Nucleus accumbens (tissue), 56 donors: ENCODE measurements around the gene ADCY3.
A peak's percentile ranks its signal among the peaks of the same experiment; 100 is the strongest.

ENCODE experiments used
- DNase-seq, 56 donors: peaks; one replicate each; lab custom pipeline; 2025; lab: John Stamatoyannopoulos, UW

The ADCY3 gene

DNA sequence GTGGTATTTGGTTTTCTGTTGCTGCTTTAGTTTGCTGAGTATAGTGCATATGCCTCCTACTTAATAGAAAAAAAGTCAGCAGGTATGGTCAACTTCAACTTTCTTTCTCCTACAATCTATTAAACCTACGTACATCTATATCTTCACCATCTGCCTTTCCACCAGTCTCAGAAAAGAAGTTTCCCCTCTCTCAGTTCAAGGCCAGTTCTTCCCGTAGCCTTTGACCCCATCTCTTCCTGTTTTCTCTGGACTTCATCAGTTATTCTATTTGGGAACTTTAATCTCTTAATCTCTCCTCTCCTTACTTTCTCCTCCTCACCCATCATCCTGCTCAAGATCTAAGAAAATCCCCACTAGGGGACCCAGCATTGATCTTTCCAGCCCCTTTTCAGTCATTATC lies 132.5 kb downstream of the ADCY3 start:
- no peak for DNase-seq

DNA sequence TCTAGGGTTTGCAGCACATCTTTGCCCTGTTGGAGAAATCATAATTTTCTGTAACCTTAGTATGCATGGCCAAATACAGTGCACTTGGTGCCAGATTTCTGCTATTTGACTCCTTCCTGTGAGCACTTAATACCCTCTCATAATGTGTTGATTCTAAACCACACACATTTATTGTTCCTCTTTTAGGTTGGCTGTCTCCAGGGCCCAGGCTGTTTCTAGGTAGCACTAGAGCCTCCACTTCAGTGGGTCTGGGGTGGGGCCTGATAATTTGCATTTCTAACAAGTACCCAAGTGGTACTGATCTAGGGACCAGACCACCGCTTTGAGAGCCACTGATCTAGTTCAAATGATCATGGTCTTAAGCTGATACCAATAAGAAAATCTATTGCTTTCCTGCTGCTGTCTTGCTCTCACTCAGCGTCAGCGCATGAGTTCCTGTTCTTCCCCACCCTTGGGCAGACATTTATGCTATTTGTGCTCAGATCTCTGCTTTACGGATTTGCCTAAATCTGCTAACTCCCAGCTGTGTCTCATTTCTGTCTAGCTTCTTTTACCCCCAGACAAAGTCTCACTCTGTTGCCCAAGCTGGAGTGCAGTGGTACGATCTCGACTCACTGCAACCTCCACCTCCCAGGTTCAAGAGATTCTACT lies 134.2 kb downstream of the ADCY3 start:
- no peak for DNase-seq

DNA sequence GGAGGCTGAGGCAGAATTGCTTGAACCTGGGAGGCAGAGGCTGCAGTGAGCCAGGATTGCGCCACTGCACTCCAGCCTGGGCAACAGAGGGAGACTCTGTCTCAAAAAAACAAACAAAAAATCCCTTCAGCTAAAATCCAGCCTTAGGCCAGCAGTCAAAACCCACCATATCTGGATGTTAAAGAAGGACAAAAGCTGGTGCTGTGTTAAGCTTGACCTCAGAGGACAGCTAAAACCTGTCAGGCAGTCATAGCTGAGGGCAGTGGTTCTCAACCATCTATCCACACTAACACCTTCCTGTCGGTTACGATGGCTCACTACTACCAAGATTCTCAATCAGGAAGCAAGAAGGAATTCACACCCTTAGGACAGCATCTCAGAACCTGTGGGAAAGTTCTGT lies 136.4 kb downstream of the ADCY3 start:
- no peak for DNase-seq

DNA sequence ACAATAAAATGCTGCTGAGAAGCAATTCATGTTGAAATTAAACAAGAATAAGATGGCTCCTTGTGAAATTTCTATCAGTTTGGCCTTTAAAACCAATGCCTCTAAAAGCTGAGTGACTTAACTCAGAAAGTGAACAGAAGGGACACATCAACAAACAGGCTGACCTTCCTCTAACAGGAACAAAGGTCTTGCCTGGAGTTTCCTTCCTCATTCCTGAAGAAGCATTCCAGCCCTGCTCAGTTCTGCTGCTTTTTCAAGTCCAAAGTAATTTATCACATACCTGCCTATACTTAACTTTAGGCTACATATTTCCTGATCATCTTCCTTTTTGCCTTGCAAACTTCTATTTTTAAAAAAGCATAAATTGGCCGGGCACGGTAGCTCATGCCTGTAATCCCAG lies 140.9 kb downstream of the ADCY3 start:
- no peak for DNase-seq

DNA sequence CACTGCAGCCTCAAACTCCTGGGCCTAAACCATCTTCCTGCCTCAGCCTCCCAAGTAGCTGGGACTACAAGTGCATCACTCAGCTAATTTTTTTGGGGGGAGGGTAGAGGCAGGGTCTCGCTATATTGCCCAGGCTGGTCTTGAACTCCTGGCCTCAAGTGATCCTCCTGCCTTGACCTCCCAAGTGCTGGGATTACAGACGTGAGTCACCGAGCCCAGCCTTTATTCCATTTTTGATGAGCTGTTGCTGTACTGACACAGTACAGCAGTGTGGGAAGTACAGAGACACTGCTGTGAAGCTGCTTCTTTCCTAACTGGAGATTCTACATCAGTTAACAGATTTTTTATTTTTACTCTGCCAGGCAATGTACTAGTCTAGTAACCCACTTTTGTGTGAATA lies 145.7 kb downstream of the ADCY3 start:
- peak in 3 of 56 donors; percentile 3 to 18 (median 8) for DNase-seq

DNA sequence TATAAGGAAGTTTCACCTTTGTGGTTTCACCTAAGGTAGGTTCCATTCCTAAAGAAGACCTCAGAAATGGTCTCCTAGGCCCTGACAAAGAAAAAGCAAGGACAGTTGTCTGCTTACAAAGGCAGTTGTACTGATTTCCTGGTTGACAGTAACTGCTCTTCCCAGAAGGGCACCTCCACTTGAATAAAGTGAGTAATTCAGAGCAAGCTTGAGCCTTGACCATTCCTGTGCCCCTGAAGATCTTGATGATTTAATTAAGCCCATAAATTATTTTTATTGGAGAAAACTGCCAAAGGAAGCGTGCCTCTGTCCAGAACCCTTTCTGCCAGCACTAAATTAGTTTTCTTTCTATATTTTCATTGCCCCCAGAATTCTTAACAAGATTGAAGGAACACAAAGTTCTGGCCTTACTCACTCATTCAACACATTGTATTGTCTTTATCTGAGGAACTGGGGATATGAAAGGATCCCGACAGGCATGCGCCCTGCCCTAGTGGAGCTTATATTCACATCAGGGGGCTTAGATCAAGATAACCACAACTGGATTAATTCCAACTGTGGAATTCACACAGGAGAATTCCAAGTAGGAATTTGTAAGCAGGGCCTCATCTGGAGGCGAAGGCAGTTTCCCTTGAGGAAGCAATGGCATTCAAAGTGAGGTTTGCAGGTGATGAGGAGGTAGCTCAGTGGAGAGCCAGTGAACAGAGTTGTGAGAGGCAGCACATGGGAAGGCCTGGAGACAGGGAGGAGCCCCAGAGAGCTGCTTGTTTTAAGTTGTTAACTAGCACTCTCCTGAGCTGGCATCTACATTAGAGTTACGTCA lies 148.1 kb downstream of the ADCY3 start:
- DNase-seq: no peak

DNA sequence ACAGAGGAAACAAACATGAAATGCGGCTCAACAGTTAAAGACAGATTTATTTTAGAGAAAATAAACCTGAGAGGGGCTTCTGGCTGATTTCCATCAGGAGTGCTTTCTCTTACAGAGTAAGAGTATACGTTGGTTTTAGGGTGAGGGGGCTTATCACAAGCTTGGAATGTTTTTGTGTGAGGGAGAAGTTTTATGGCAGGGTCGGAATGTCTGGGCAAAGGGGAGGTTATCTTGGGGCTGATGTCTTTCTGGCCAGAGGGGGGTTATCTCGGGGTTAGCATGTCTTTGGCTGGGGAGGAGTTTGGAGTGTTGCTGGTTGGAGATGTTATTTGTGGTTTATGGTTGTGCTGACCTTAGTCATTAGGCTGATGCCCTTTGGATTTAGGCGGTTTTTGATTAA lies 149.0 kb downstream of the ADCY3 start:
- DNase-seq: no peak
